Fibroblast of lung (primary cell): ENCODE data around the gene FAM227A.

Experiments
- CTCF ChIP-seq, 2 donors: IDR thresholded peaks in 1 of 2; conservative IDR thresholded peaks in 1 of 2; 1 replicate in 1 of 2; 2 replicates in 1 of 2; pipeline ENCODE4 v1.5.1; 2011 to 2012; ENCODE audit warnings: low read length in 2 of 2, control low read depth in 1 of 2, inconsistent platforms in 1 of 2, low read depth in 1 of 2, mild to moderate bottlenecking in 1 of 2
- EZH2 ChIP-seq: IDR thresholded peaks from 2 replicates; pipeline ENCODE4 v1.5.1; 2012; ENCODE audit warnings: low read length, control low read depth, mild to moderate bottlenecking; ENCODE audit errors: missing control alignments

DNA sequence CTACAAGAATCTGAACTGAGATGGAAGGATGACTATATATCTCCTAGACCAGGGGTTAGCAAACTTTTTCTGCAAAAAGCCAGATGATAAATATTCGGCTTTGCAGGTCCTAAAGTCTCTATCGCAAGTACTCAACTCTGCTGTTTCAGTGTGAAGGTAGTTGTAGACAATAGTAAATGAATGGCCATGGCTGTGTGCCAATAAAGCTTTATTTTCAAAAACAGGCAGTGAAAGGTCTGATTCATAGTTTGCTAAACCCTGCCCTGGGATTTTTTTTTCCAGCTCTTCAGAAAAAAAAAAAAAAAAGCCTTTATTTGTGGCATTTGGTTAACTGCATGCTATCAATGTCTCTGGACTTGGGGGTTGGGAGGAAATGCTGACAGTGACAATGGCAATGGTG is 37.5 kb downstream of the FAM227A start:
- TF ChIP-seq CTCF (conservative IDR thresholded peaks at IDR 0.05 in 1 of 2, IDR thresholded peaks at IDR 0.05 in 1 of 2; ENCODE audit: low read depth in 1 of 2, low read length in 2 of 2), result no peak
- TF ChIP-seq EZH2, result no peak
